HepG2 (cell line): ENCODE data around the gene EFEMP2. TPM values are rescaled to one million over a fixed set of nuclear protein-coding genes. Genes with fewer than 3 reads are reported as not detected.
A peak's percentile ranks its signal among the peaks of the same experiment; 100 is the strongest.

Source experiments
- ELF4 ChIP-seq: sonication (generic); formaldehyde crosslinking; IDR thresholded peaks from 2 replicates; pipeline ENCODE4 v1.5.0; 2020; ENCODE audit warnings: missing genetic modification reagents, mild to moderate bottlenecking, moderate library complexity, borderline replicate concordance
- RAD51 ChIP-seq: fragments of 450-650 bp; IDR thresholded peaks from 2 replicates; pipeline ENCODE4 v1.6.1; 2016; ENCODE audit warnings: borderline replicate concordance
- ZNF441 ChIP-seq: sonication (generic); formaldehyde crosslinking; IDR thresholded peaks from 2 replicates; pipeline ENCODE4 v1.7.0; 2021; ENCODE audit warnings: missing genetic modification reagents, borderline replicate concordance
- ZNF510 ChIP-seq: sonication (generic); formaldehyde crosslinking; IDR thresholded peaks from 2 replicates; pipeline ENCODE4 v1.4.0; 2020; ENCODE audit warnings: low read depth, mild to moderate bottlenecking, missing genetic modification reagents
- polyA plus RNA-seq, 8 experiments: library from polyadenylated mRNA; depleted of rRNA in 3 of 8; stranded (reverse) in 7 of 8; unstranded in 1 of 8; fragments of >200 nt; fragmentation: Illumina TruSeq in 4 of 8; extraction: Trizol in 4 of 8; gene quantifications; 2 replicates each; pipeline versions ENCODE4 v1.2.1 to v1.2.3, GENCODE V29; 2011 to 2016; ENCODE audit warnings: low read depth in 4 of 8, missing spikeins in 1 of 8, mixed read lengths in 1 of 8; ENCODE audit not compliant: insufficient read depth in 1 of 8
- total RNA-seq, 5 experiments: library from RNA; depleted of rRNA; stranded (reverse); fragments of >200 nt; fragmentation: Illumina TruSeq; extraction: Trizol; gene quantifications; 2 replicates each; pipeline ENCODE4 v1.2.3, GENCODE V29; 2016; ENCODE audit warnings: low read depth in 1 of 5
- TF ChIP-seq, protein P1 (sequence below): sonication (generic); formaldehyde crosslinking; conservative IDR thresholded peaks from 2 replicates; pipeline ENCODE4 v1.4.0; 2020; ENCODE audit warnings: missing genetic modification reagents
- TF ChIP-seq, protein P2 (sequence below): sonication (generic); formaldehyde crosslinking; IDR thresholded peaks from 2 replicates; pipeline ENCODE4 v1.8.0; 2022; ENCODE audit warnings: mild to moderate bottlenecking, missing genetic modification reagents, moderate library complexity
- TF ChIP-seq, protein P3 (sequence below): sonication (generic); formaldehyde crosslinking; IDR thresholded peaks from one replicate; pipeline ENCODE4 v1.5.1; 2020; ENCODE audit warnings: mild to moderate bottlenecking, missing genetic modification reagents; ENCODE audit errors: not compliant biosample characterization
- TF ChIP-seq, protein P4 (sequence below), 2 experiments: sonication (generic) in 1 of 2; formaldehyde crosslinking in 1 of 2; IDR thresholded peaks; 2 replicates each; pipeline versions ENCODE4 v1.4.0 to v1.6.1; 2018 to 2020; ENCODE audit warnings: missing genetic modification reagents in 2 of 2, borderline replicate concordance in 1 of 2, low read depth in 1 of 2, mild to moderate bottlenecking in 1 of 2, missing biosample characterization in 1 of 2
- TF ChIP-seq, protein P5 (sequence below): IDR thresholded peaks from 2 replicates; pipeline ENCODE4 v1.6.1; 2012; ENCODE audit warnings: low read depth, low read length, improper control_type of control experiment
- TF ChIP-seq, protein P6 (sequence below): sonication (generic); formaldehyde crosslinking; IDR thresholded peaks from 2 replicates; pipeline ENCODE4 v1.8.0; 2022; ENCODE audit warnings: mild to moderate bottlenecking, missing genetic modification reagents, borderline replicate concordance

Gene EFEMP2
- total and polyA plus RNA-seq, 2 of the 13 experiments (the other 11 are each of a cell fraction or from before 2014, with no cell fraction given), result 7.4 to 29.7 TPM

DNA sequence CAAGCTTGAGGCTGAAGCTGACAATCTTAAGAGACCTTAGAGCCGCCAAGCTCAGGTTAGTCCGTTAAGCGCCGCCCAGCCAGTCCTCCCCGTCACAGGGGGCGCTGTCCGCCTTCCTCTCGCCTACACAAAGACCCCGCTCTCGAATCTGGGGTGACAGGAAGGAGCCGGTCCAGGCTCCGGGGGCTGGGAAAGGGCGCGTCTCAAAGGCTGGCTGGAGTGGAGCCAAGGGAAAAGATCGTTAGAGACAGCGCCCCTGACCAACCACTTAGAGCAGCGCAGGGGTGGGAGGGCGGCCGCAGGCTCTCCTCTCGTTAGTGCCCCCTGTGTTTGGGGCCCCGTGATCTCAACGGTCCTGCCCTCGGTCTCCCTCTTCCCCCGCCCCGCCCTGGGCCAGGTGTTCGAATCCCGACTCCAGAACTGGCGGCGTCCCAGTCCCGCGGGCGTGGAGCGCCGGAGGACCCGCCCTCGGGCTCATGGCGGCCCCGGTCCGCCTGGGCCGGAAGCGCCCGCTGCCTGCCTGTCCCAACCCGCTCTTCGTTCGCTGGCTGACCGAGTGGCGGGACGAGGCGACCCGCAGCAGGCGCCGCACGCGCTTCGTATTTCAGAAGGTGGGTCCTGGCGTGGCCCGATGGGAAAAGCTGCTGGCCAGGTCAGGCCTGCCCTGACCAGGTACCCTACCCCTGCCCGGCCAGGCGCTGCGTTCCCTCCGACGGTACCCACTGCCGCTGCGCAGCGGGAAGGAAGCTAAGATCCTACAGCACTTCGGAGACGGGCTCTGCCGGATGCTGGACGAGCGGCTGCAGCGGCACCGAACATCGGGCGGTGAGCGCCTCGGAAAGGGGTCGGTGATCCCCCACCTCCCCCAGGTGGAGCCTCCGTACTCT is 12.1 kb downstream of the EFEMP2 start, which contains the start of gene MUS81 (continued):
- TF ChIP-seq, protein P1, sequence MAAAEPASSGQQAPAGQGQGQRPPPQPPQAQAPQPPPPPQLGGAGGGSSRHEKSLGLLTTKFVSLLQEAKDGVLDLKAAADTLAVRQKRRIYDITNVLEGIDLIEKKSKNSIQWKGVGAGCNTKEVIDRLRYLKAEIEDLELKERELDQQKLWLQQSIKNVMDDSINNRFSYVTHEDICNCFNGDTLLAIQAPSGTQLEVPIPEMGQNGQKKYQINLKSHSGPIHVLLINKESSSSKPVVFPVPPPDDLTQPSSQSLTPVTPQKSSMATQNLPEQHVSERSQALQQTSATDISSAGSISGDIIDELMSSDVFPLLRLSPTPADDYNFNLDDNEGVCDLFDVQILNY, result no peak
- TF ChIP-seq, protein P2, sequence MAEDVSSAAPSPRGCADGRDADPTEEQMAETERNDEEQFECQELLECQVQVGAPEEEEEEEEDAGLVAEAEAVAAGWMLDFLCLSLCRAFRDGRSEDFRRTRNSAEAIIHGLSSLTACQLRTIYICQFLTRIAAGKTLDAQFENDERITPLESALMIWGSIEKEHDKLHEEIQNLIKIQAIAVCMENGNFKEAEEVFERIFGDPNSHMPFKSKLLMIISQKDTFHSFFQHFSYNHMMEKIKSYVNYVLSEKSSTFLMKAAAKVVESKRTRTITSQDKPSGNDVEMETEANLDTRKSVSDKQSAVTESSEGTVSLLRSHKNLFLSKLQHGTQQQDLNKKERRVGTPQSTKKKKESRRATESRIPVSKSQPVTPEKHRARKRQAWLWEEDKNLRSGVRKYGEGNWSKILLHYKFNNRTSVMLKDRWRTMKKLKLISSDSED (CRISPR knock-in tag), result no peak
- TF ChIP-seq, protein P3, sequence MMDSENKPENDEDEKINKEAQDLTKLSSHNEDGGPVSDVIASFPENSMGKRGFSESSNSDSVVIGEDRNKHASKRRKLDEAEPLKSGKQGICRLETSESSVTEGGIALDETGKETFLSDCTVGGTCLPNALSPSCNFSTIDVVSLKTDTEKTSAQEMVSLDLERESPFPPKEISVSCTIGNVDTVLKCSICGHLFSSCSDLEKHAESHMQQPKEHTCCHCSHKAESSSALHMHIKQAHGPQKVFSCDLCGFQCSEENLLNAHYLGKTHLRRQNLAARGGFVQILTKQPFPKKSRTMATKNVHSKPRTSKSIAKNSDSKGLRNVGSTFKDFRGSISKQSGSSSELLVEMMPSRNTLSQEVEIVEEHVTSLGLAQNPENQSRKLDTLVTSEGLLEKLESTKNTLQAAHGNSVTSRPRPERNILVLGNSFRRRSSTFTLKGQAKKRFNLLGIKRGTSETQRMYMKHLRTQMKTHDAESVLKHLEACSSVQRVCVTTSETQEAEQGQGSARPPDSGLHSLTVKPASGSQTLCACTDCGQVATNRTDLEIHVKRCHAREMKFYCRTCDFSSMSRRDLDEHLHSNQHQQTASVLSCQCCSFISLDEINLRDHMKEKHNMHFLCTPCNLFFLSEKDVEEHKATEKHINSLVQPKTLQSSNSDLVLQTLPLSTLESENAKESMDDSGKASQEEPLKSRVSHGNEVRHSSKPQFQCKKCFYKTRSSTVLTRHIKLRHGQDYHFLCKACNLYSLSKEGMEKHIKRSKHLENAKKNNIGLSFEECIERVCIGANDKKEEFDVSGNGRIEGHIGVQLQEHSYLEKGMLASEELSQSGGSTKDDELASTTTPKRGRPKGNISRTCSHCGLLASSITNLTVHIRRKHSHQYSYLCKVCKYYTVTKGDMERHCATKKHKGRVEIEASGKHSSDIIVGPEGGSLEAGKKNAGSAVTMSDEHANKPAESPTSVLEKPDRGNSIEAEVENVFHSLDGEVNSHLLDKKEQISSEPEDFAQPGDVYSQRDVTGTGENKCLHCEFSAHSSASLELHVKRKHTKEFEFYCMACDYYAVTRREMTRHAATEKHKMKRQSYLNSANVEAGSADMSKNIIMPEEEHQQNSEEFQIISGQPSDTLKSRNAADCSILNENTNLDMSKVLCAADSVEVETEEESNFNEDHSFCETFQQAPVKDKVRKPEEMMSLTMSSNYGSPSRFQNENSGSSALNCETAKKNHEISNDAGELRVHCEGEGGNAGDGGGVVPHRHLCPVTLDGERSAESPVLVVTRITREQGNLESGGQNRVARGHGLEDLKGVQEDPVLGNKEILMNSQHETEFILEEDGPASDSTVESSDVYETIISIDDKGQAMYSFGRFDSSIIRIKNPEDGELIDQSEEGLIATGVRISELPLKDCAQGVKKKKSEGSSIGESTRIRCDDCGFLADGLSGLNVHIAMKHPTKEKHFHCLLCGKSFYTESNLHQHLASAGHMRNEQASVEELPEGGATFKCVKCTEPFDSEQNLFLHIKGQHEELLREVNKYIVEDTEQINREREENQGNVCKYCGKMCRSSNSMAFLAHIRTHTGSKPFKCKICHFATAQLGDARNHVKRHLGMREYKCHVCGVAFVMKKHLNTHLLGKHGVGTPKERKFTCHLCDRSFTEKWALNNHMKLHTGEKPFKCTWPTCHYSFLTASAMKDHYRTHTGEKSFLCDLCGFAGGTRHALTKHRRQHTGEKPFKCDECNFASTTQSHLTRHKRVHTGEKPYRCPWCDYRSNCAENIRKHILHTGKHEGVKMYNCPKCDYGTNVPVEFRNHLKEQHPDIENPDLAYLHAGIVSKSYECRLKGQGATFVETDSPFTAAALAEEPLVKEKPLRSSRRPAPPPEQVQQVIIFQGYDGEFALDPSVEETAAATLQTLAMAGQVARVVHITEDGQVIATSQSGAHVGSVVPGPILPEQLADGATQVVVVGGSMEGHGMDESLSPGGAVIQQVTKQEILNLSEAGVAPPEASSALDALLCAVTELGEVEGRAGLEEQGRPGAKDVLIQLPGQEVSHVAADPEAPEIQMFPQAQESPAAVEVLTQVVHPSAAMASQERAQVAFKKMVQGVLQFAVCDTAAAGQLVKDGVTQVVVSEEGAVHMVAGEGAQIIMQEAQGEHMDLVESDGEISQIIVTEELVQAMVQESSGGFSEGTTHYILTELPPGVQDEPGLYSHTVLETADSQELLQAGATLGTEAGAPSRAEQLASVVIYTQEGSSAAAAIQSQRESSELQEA (CRISPR knock-in tag), result no peak
- TF ChIP-seq RAD51 (no peak), ZNF510 (CRISPR knock-in tag) (no peak), ZNF441 (no peak), ELF4 (peak; percentile 77; the same call in 1 of the 2 replicates)
- TF ChIP-seq, protein P4, sequence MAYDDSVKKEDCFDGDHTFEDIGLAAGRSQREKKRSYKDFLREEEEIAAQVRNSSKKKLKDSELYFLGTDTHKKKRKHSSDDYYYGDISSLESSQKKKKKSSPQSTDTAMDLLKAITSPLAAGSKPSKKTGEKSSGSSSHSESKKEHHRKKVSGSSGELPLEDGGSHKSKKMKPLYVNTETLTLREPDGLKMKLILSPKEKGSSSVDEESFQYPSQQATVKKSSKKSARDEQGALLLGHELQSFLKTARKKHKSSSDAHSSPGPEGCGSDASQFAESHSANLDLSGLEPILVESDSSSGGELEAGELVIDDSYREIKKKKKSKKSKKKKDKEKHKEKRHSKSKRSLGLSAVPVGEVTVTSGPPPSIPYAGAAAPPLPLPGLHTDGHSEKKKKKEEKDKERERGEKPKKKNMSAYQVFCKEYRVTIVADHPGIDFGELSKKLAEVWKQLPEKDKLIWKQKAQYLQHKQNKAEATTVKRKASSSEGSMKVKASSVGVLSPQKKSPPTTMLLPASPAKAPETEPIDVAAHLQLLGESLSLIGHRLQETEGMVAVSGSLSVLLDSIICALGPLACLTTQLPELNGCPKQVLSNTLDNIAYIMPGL (CRISPR knock-in tag; IDR thresholded peaks at IDR 0.05; ENCODE audit: borderline replicate concordance in 1 of 2, low read depth in 1 of 2), result peak; percentile 97
- TF ChIP-seq, protein P5, sequence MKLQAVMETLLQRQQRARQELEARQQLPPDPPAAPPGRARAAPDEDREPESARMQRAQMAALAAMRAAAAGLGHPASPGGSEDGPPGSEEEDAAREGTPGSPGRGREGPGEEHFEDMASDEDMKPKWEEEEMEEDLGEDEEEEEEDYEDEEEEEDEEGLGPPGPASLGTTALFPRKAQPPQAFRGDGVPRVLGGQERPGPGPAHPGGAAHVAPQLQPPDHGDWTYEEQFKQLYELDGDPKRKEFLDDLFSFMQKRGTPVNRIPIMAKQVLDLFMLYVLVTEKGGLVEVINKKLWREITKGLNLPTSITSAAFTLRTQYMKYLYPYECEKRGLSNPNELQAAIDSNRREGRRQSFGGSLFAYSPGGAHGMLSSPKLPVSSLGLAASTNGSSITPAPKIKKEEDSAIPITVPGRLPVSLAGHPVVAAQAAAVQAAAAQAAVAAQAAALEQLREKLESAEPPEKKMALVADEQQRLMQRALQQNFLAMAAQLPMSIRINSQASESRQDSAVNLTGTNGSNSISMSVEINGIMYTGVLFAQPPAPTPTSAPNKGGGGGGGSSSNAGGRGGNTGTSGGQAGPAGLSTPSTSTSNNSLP, result 0 out of 2 replicates have a peak, but pooled peaks have one; percentile 30
- TF ChIP-seq, protein P6, sequence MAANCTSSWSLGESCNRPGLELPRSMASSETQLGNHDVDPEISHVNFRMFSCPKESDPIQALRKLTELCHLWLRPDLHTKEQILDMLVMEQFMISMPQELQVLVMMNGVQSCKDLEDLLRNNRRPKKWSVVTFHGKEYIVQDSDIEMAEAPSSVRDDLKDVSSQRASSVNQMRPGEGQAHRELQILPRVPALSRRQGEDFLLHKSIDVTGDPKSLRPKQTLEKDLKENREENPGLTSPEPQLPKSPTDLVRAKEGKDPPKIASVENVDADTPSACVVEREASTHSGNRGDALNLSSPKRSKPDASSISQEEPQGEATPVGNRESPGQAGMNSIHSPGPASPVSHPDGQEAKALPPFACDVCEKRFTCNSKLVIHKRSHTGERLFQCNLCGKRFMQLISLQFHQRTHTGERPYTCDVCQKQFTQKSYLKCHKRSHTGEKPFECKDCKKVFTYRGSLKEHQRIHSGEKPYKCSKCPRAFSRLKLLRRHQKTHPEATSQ (CRISPR knock-in tag), result no peak
